NCI-H187 treated with DMSO at 0.1 percent for 48 hours (cell line): ENCODE results near the gene CLCA2.

Source experiments
- DNase-seq: peaks from one replicate; lab custom pipeline; 2025; lab: John Stamatoyannopoulos, UW

The CLCA2 gene

GRCh38 chr1:86423873-86424272 is at the start of gene CLCA2:
TSS of gene CLCA2 (plus strand) at chr1:86424171. CDS start at chr1:86424248, 77 bp downstream.
- DNase-seq, result no peak

GRCh38 chr1:86375688-86376087 is 48.3 kb upstream of the CLCA2 start:
- DNase-seq, result no peak

GRCh38 chr1:86377341-86377740 is 46.6 kb upstream of the CLCA2 start:
- DNase-seq, result no peak

GRCh38 chr1:86378813-86379212 is 45.2 kb upstream of the CLCA2 start:
- DNase-seq, result no peak

GRCh38 chr1:86380257-86380861 is 43.6 kb upstream of the CLCA2 start:
- DNase-seq, result peak; percentile 62

GRCh38 chr1:86381223-86381622 is 42.7 kb upstream of the CLCA2 start:
- DNase-seq, result no peak

- no peak for DNase-seq
Measured at GRCh38 chr1:86382878-86383277, 41.1 kb upstream of the CLCA2 start.

GRCh38 chr1:86387916-86388627 is 35.9 kb upstream of the CLCA2 start:
- no peak for DNase-seq

- no peak for DNase-seq
Measured at GRCh38 chr1:86388777-86389176, 35.2 kb upstream of the CLCA2 start.

GRCh38 chr1:86389307-86389706 is 34.7 kb upstream of the CLCA2 start:
- no peak for DNase-seq

- no peak for DNase-seq
Measured at GRCh38 chr1:86394416-86394815, 29.6 kb upstream of the CLCA2 start.

GRCh38 chr1:86395751-86396497 is 28.0 kb upstream of the CLCA2 start, which contains the start of gene ODF2L:
TSS of gene ODF2L (minus strand) at chr1:86396323. CDS start at chr1:86387027, 9,296 bp downstream.
- peak; percentile 68 for DNase-seq

- DNase-seq, result no peak
Measured at GRCh38 chr1:86396498-86396890, 27.5 kb upstream of the CLCA2 start.

GRCh38 chr1:86409416-86410021 is 14.5 kb upstream of the CLCA2 start:
- peak; percentile 72 for DNase-seq

- no peak for DNase-seq
Measured at GRCh38 chr1:86410879-86411278, 13.1 kb upstream of the CLCA2 start.

GRCh38 chr1:86416343-86416742 is 7.6 kb upstream of the CLCA2 start:
- no peak for DNase-seq

GRCh38 chr1:86419277-86419903 is 4.6 kb upstream of the CLCA2 start:
- DNase-seq, result no peak

- no peak for DNase-seq
Measured at GRCh38 chr1:86421601-86422280, 2.2 kb upstream of the CLCA2 start.

GRCh38 chr1:86423473-86423872 is 498 bp upstream of the CLCA2 start:
- no peak for DNase-seq

- DNase-seq, result no peak
Measured at GRCh38 chr1:86429122-86429725, 5.3 kb downstream of the CLCA2 start.

- no peak for DNase-seq
Measured at GRCh38 chr1:86429835-86430234, 5.9 kb downstream of the CLCA2 start.
